ENCODE data around the gene OSBPL2.
A peak's percentile ranks its signal among the peaks of the same experiment; 100 is the strongest.

Gene OSBPL2

DNA sequence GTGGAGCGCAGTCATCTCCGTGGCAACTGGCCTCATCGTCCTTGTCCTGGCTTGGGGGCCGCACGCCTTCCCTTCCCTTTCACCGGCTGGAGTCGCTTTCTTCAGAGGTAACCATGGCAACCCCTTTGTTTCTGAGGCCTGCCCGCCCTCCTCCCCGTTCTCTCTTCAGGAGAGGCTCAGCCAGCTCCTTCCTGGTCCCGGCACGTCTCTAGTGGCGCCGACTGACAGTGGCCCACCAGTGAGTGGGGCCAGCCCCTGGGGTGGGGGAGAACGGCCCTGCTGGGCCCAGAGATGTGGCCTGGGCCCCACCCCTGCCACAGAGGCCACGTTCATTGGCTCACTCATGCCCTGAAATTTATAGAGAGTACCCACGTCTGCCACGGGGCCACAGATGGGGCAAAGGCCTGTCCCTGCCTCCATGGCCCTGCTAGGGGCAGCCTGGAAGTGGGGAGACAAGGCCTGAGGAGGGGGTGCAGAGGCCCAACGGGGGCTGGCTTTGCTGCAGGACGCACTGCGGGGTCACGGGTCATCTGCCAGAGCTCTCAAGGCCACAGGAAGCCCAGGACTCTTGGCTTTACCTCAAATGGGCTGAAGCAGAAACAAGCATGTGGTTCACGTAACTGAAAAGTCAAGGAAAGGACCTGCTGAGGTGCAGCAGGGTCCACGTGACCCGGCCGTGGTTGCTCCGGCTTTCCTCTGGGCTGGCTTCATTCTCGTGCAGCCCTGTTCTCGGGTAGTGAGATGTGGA lies 1.4 kb upstream of the OSBPL2 start:
- no peak for DNase-seq

DNA sequence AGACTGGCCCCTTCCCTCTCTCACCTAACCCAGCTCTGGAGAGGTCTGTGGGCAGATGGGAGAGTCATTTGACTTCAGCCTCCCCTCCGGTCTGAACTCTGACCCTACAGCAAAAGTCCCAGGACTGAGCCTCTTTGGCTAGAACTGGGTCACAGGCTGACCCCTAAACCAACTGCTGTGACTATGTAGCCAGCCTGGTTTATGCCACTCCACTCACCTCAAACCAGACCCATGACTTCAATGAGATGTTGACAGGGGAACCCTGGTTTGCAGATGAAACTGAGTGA lies 864 bp upstream of the OSBPL2 start:
- DNase-seq, result no peak

DNA sequence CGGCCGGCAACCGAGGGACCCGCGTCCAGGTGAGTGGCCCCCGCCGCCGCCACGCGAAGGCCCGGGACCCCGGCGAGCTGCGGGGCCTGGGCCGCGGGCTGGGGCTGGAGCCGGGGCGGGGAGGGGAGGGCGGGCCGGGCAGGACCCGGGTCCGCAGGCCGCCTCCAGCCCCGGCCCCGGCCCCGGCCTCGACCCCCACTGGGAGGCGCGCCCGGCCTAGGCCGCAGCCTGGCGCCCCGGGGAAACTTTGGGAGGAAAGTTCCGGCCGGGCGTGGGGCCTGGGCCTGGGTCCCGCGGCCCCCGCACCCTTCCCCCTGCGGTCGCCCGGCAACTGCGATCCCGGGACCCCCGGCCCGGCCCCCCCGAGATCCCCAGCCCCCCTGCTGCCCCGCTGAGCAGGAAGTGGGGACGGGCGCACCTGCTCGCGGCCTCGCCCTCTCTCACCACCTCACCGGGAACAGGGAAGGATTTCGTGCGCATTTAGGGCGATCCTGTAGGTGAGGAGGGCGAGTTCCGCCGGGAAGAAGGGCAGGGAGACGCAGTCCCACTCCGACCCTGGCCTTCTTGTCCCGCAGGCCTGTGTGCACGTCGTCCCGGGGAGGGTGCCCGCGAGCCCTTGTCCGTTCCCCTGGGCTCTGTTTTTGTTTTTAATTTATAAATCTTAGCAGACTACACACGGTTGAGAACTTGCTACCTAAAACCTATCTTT lies 402 bp downstream of the OSBPL2 start:
- DNase-seq, result no peak

DNA sequence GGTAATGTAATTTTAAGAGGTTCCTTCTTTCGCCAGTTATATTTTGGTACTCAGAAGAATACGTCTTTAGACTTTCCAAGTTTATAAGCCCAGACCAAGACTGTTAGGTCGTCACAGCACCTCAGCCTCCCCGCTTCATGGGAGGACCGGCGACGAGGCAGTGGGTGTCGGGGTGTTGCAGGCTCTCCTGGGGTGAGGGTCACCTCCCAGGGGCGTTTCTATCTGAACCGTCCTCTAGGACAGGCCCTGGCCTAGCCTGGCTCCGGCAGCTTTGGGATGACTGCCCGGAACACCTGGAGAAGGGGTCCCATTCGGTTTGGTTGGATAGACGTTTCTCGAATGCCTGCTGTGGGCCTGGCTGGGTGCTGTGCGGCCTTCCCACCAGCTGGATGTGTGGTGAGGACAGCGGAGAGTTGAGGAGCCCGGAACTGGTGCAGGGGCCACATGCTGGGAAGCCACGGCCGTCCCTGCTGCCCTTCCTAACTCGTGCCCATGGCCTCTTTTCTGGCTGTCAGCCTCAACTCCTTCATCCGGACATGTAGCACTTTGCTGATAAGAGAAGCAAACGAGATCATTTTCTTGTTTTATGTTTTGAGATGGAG lies 1.1 kb downstream of the OSBPL2 start:
- DNase-seq, result no peak

DNA sequence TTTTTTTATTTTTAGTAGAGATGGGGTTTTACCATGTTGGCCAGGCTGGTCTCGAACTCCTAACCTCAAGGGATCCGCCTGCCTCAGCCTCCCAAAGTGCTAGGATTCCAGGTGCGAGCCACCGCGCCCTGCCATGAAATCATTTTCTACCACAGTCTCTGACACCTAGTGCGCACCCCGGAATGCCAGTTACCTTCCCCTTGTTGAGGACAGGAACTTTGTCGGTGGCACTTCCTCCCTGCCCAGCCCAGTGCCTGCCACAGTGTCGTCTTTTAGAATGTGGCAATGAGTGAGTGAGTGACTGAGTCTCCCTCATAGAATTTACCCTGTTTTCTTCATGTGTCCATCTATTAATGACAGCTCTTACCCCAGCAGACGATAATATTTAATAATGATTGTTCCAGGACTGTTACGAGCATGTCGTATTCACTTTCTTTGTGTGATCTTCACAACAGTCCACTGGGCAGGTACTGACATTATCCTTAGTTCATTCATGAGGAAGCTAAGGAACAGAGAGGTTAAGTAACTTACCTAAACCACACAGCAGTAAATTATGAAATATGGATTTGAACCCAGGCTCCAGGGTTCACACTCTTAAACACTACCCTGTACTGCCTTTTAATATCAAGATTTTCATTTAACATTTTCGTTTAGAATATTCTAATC lies 1.8 kb downstream of the OSBPL2 start:
- no peak for DNase-seq

DNA sequence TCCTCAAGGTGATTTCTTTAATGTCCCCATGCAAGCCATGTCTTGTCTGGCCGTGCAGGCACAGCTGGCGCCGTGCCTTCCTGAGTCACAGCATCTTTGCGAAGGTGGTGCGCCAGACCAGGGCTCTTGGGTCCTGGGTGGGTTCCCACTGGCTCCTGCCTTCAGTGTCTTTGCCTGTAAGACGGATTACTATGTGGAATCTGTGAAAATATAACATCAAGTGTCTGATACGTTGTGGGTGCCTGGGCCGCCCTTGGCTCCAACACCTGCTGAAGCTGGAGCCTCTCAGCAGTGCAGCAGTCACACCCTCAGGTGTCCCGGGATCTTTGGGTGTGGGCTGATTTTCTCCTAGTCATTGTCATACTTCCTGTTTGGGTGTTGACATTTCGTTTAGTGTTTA lies 3.2 kb downstream of the OSBPL2 start:
- no peak for DNase-seq

DNA sequence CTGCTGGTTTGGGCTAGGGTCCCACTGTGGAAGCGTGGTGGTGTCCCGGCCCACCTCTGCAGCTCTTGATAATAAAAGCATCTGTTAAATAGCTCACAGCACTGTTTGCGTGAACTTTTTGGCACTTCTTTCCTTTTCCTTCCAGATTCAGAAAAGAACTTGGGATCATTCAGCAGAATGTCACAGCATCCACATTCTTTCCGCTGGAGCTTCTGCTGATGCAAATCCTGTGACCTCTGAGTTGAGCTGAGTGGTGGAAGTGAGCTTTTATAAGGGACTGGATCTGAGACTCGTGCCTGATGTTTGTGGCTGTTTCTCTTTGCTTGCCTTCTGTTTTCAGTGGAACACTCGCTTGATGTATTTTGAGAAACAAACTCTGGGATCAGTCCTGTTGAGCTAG lies 3.9 kb downstream of the OSBPL2 start:
- no peak for DNase-seq

DNA sequence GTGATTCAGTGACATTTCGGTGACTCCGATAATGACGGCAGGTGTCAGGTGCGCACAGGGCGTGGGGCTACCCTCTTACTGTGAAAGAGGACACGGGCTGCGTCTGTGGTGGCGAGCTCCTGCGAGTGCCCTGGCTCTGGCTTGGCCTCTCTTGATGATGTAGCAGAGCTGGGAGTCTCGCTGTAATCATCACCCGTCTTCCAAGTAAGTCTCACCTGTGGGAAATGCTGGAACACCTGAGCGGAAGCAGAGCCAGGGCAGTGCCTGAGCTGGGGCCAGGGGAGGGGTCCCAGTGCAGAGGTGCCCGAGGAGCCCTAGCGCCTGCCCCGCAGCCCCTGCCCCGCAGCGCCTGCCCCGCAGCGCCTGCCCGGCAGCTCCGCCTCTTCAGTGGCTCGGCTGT lies 4.8 kb downstream of the OSBPL2 start:
- no peak for DNase-seq

DNA sequence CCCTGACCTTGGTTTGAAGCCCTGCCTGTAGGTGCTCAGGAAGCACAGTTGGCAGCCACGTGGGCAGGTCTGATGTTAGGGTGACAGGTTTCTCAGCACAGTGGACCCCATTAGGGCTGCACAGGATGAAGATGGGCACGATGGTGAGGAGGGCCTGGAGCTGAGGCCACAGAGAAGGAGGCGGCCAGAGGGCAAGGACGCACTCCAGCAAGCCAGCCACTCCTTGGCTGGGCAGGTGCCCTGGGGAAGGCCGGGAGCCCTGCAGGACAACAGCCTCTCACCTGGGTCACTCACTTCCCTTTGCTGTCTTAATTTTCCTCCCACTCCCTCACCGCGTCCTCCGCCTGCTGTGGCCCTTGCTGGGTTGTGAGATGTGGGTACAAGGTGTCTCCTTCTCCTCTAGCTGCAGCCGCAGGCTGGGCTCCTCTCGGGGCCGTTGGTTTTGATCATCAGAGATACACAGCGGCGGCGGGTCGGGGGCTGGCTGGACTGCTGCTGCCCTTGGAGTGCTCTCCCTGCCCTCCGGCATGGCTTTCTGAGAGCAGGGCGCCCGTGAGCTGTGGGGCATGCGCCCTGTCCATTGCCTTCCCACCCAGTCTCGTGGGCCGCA lies 5.7 kb downstream of the OSBPL2 start:
- no peak for DNase-seq

DNA sequence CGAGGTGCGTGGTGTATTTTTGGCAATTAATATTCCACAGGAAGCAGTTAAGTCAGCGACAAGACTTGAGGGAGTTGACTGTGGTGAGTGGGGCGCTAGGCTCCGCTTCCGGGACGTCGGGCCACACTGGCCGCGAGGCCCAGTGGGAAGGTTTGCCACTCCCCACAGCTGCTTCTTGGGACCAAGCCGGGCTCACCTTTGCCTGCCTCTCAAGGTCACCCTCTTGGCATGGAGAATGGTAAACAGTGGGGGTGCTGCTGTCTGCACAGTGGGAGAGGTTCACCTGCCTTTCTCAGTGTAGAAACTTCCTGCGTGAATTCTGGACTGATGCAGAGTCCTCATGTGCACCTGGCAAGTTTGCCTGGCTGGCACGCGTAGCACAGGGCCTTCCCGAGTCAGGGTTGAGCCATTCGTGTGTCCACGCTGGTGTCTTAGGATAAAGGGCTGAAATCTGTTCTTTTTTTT lies 6.4 kb downstream of the OSBPL2 start:
- DNase-seq, result no peak

DNA sequence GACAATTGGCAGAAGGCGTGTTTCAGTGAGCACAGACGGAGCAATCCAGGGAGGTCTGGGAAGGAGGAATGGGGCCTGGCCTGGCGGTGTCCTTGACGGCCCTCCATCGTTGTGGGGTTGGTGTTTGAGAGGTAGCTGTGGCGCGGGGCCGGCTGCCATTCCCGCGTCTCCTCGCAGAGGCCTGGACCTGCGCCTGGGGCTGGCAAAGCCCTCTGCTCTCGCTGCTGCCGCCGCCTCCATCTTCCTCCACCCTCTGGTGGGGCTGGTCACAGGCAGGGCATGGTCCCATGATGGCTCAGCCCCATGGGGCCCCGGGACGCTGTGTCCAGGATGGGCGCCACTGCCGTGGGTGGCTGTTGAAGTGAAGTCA lies 7.6 kb downstream of the OSBPL2 start:
- no peak for DNase-seq

DNA sequence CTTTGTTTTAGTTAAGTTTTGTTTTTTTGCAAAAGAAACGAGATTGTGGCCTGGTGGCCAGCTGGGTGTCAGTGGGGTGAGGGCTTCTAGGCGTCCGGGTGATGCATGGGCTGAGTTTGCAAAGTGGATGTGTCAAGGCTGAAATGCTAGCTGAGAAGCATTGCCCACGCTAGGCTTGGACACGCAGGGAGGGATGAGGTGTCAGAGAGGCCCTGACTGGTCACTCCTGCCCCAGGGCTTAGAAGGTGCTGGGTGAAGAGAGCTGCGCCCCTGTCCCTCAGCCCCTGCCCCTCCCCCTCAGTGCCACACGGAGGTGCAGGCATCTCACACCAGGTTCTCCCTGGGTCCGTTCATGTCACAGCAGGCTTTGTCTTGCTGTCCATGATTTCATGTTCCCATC lies 8.1 kb downstream of the OSBPL2 start:
- no peak for DNase-seq

DNA sequence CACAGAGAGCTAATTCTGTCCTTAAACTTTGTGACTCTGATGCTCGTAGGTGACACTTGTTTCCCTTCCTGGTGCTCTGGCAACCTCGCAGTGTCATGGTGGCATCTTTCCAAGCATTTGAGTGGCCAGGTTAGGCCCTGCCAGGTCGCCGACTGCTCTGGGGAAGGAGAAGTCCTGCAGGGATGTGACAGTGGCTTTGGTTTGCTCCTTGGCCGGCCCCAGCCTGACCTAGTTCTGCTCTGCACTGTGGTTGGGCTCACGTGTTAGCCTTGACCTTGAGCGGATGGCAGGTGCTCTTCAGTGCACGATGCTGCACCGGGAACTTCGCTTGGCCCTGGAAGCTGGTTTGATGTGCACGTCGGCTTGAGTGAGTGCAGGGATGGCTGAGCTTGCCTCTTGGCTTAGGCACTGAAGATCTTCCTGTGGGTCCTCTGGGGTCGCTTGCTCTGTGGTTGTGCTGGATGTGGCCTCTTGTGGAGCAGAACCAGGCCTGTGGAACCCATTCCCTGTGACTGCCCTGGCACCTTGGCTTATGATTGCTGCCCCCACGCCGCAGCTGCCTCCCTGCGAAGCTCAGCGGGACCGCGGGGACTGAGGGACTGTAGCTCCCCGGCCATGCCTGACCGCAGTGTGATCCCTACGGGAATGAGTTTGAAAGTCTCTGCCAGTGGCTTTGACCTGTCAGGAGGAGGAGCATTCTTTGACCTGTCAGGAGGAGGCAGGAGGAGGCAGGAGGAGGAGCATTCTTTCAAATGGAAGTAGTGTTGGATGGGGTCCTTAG lies 8.7 kb downstream of the OSBPL2 start:
- DNase-seq, result peak; percentile 67 to 76

DNA sequence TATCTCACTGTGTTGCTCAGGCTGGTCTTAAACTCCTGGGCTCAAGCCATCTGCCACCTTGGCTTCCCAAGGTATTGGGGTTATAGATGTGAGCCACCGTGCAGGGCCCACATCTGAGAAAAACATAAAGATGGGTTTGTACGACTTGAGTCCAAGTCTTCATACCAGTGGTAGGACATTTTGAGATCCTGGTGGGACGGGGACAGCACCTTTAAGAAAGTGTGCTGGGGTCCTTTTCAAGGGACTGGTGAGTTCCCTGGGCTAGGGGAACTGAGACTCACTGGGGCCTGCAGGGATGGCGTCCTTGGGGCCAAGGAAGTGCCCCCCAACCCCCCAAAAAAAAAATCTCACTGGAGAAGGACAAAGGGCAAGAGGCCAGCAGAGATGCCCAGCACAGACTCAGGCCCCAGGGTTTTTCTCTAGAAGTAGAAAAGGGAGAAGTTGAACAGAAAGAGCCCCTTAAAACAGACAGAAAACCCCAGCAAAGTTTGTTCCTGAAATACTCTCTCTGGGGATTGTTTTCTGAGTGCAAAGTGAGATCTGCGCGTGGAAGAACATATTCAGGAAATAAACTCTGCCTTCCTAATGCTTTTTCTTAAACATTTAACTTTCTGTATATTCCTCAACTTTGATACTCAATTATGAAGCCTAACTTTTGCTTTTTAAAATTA lies 10.7 kb downstream of the OSBPL2 start:
- no peak for DNase-seq

DNA sequence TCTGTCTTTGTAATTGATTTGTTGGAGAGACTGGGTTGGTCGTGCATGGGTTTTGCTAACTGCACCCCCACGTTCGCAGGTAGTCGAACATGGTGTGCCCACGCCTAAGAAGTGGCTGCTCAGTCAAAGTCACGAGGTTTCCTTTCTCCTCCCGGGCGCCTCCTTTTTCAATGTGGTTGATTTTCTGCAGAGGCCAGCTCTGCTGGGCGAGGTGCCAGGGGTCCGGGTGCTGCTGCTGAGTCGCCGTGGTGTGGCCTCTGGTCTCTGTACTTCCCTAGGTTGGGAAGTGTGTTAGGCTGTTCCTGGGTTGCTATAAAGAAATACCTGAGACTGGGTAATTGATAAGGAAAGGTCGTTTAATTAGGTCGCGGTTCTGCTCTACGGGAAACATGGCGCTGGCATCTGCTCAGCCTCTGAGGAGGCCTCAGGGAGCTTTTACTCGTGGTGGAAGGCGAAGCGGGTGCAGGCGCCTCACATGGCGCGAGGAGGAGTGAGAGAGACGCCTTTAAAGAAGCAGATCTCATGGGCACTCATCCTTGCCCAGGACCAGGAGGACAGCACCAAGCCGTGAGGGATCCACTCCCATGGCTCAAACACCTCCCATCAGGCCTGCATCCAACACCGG lies 14.1 kb downstream of the OSBPL2 start:
- no peak for DNase-seq

DNA sequence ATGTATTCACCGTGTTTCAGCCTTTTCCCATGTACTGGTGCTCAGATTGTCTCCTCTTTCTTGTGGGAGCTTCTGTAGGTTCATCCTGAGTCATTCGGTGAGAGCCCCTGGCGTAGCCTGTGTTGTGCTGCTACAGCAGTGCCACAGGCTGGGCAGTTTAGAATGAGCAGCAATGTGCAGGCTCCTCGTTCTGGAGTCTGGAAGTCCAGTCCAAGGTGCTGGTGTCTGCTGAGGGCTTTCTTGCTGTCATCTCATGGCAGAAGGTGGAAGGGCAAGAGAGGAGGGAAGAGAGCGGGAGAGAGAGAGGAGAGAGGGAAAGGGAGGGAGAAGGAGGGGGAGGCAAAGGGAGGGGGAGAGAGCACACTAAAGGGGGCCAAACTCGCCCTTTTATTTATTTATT lies 15.1 kb downstream of the OSBPL2 start:
- no peak for DNase-seq

DNA sequence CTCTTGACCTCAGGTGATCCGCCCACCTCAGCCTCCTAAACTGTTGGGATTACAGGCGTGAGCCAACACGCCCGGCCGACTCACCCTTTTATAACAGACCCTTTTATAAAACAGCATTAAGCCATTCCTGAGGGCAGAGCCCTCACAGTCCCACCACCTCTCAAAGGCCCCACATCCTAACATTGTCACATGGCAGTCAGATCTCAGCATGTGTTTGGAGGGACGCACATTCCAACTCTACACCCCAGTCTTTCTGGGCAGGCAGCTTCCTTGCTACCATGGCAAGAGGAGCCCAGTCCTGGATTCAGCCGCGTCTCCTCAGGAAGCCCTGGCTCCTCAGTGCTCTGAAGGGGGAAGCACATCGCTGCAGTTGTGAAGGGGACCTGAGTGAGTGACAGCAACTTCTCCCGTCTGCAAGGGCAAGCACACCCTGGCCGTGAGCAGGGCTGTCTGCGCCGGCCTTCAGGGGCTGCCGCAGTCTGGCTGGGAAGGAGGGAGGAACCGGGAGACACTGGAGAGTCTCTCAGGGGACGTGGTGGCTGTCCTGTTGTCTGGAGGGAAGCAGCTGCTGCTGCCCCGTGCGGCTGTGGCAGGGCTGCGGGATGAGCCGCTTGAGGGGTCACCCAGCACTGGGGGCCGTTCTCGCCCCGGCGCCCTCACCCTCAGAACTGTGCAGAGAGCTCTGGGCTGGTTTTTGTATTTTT lies 15.9 kb downstream of the OSBPL2 start:
- DNase-seq, result no peak

DNA sequence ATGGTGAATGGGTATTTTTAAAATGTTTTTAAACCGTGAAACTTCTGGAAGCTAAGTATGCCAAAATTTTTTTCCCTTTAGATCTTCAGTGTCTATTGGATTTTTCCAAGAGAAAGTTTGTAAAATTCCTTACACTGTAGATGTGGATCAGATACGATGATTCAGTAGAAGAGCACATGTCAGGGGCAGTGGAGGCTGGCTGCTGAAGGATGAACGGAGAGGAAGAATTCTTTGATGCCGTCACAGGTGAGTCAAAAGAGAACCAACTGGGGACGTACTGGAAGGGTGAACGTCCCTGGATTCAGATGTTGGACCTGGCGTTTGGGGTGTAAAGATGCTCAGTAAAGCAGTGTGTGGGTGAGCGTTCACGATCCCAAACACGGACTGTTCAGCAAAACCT lies 17.7 kb downstream of the OSBPL2 start:
- no peak for DNase-seq

DNA sequence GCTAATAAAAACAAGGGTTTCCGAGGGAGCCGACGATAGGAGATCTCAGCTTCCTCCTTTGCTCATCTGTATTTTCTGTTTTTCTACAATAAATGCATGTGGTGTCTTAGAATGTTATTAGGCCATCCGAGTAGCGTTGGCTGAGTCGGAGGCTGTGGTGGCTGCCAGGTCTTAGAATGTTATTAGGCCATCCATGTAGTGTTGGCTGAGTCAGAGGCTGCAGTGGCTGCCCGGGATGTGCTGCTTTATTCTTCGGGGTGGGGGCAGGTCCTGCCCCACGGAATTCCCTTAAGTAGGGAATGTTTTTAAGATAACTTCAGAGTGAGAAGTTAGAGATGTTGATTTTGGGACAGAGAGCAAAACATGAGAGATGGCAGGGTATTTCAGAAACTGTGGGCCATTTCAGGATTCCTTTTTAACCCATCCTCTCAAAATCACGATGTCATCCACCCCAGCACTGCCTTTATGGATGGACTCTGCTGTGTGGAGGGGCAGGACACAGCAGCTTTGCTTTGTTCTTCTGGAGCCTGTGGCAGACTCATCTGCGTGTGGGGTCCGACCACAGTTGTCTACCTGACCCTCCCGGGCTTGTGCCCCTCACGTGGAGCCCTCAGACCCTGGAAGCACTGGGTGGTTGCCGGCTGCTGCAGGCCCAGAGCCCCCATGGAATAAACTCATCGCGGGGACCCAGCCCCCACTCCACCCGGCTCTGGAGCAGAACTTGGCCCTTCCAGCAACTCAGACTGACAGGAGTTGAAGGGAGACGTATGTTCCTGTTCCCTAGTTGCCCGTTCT lies 20.4 kb downstream of the OSBPL2 start:
- DNase-seq, result peak in 1 of 2 experiments; percentile 35

DNA sequence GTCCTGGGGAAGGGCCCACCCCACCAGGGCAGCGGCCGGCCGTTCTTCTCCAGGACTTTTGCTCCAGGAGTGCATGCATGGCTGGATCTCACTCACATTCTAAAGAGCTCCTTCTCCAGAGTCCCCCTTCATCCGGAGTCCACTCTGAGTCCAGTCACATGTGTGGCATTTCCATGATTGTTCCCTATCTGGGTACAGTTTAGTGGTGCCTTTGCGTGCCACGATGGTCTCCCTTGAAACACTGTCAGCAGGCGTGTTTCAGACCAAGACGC lies 20.9 kb downstream of the OSBPL2 start:
- no peak for DNase-seq
